GM12878 (cell line): Measurements from ENCODE around the gene PDE6C.

Experiments used
- BHLHE40 ChIP-seq, 2 experiments: fragments of 450-650 bp in 1 of 2; IDR thresholded peaks; 2 replicates each; pipeline ENCODE4 v1.6.1; 2011 to 2017; ENCODE audit warnings: low read depth in 2 of 2, borderline replicate concordance in 1 of 2, improper control_type of control experiment in 1 of 2, low read length in 1 of 2, mild to moderate bottlenecking in 1 of 2
- TF ChIP-seq, protein P1 (sequence below): IDR thresholded peaks from 2 replicates; pipeline ENCODE4 v1.6.1; 2012; ENCODE audit warnings: mild to moderate bottlenecking, low read depth, low read length
- TF ChIP-seq, protein P2 (sequence below), 3 experiments: IDR thresholded peaks in 2 of 3; conservative IDR thresholded peaks in 1 of 3; 2 replicates each; pipeline ENCODE4 v1.5.1; 2011; ENCODE audit warnings: low read depth in 3 of 3, low read length in 3 of 3, mild to moderate bottlenecking in 3 of 3, control low read depth in 2 of 3, moderate library complexity in 2 of 3, inconsistent platforms in 1 of 3, mixed read lengths in 1 of 3; ENCODE audit not compliant: control insufficient read depth in 2 of 3, insufficient read depth in 1 of 3; ENCODE audit errors: extremely low read depth in 1 of 3

DNA sequence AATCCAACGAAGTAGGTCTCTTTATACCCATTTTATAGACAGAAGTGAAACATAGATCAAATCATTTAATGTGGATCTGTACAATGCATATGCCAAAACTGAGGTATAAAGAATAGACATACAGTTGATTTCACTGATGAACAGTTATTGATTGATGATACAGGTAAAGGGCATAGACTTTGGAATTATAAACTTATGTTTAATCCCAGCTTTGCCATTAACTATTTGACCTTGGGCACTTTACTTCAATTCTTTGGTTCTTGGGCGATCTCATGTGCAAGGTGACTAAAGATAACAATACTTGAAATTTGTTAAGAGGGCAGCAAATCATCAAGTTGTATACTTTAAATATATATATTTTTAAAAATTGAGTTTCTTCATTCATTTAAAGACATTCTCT, 61.5 kb downstream of the PDE6C start:
- TF ChIP-seq, protein P1, sequence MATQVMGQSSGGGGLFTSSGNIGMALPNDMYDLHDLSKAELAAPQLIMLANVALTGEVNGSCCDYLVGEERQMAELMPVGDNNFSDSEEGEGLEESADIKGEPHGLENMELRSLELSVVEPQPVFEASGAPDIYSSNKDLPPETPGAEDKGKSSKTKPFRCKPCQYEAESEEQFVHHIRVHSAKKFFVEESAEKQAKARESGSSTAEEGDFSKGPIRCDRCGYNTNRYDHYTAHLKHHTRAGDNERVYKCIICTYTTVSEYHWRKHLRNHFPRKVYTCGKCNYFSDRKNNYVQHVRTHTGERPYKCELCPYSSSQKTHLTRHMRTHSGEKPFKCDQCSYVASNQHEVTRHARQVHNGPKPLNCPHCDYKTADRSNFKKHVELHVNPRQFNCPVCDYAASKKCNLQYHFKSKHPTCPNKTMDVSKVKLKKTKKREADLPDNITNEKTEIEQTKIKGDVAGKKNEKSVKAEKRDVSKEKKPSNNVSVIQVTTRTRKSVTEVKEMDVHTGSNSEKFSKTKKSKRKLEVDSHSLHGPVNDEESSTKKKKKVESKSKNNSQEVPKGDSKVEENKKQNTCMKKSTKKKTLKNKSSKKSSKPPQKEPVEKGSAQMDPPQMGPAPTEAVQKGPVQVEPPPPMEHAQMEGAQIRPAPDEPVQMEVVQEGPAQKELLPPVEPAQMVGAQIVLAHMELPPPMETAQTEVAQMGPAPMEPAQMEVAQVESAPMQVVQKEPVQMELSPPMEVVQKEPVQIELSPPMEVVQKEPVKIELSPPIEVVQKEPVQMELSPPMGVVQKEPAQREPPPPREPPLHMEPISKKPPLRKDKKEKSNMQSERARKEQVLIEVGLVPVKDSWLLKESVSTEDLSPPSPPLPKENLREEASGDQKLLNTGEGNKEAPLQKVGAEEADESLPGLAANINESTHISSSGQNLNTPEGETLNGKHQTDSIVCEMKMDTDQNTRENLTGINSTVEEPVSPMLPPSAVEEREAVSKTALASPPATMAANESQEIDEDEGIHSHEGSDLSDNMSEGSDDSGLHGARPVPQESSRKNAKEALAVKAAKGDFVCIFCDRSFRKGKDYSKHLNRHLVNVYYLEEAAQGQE, result no peak
- TF ChIP-seq, protein P2, sequence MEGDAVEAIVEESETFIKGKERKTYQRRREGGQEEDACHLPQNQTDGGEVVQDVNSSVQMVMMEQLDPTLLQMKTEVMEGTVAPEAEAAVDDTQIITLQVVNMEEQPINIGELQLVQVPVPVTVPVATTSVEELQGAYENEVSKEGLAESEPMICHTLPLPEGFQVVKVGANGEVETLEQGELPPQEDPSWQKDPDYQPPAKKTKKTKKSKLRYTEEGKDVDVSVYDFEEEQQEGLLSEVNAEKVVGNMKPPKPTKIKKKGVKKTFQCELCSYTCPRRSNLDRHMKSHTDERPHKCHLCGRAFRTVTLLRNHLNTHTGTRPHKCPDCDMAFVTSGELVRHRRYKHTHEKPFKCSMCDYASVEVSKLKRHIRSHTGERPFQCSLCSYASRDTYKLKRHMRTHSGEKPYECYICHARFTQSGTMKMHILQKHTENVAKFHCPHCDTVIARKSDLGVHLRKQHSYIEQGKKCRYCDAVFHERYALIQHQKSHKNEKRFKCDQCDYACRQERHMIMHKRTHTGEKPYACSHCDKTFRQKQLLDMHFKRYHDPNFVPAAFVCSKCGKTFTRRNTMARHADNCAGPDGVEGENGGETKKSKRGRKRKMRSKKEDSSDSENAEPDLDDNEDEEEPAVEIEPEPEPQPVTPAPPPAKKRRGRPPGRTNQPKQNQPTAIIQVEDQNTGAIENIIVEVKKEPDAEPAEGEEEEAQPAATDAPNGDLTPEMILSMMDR (IDR thresholded peaks at IDR 0.05 in 2 of 3, conservative IDR thresholded peaks at IDR 0.05 in 1 of 3; ENCODE audit: control insufficient read depth in 2 of 3, extremely low read depth in 1 of 3, insufficient read depth in 1 of 3, low read depth in 3 of 3, low read length in 3 of 3), result no peak
- TF ChIP-seq BHLHE40 (IDR thresholded peaks at IDR 0.05; ENCODE audit: borderline replicate concordance in 1 of 2, low read depth in 2 of 2, low read length in 1 of 2), result no peak
